ENCODE data around the gene MIDN.

MIDN gene

DNA sequence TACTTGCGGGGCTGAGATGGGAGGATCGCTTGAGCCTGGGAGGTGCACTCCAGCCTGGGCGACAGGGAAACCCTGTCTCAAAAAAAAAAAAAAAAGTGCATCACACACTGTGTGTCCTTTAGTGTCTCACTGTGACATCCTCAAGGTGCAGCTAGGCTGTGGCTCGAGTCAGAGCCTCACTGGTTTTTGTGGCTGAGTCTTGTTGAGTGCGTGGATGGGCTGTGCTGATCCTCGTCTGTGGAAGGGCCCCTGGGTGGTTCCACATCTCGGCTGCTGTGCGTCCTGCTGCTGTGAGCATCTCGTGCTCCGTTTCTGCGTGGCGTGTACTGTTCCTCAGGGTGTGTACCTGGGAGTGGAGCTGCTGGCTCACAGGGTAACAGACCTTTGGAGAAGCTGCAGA is 31.6 kb upstream of the MIDN start:
- Mint-ChIP-seq H3K36me3 (ENCODE audit: low read depth) (peaks cover 10% of the 10 kb centered on the region), H3K4me1 (peaks cover 14% of the 10 kb centered on the region), H3K4me3 (no peak overlapping the region), H3K9me3 (no peaks in the 10 kb centered on the region), H3K27me3 (no peaks in the 10 kb centered on the region), H3K27ac (no peak overlapping the region)
- no peak for DNase-seq
- ATAC-seq: no peak

DNA sequence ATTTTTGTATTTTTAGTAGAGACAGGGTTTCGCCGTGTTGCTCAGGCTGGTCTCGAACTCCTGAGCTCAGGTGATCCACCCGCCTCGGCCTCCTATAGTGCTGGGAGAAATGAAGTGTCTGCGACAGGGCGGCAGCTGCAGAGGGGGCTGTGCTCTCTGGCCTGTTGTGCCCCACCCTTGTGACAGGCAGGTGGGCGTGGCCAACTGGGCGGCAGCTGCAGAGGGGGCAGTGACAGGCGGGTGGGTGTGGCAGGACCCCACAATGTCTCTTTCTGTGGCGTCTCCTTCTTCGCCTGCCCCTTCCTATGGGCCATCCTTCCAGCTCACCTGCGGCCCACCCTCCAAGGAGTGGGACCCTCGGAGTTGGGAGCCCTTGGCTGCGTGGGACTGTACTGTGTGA is 31.0 kb upstream of the MIDN start:
- Mint-ChIP-seq H3K27ac (no peak overlapping the region), H3K9me3 (no peaks in the 10 kb centered on the region), H3K4me1 (peaks cover 14% of the 10 kb centered on the region), H3K27me3 (no peaks in the 10 kb centered on the region), H3K4me3 (no peak overlapping the region), H3K36me3 (ENCODE audit: low read depth) (peaks cover 10% of the 10 kb centered on the region)
- no peak for DNase-seq
- no peak for ATAC-seq

DNA sequence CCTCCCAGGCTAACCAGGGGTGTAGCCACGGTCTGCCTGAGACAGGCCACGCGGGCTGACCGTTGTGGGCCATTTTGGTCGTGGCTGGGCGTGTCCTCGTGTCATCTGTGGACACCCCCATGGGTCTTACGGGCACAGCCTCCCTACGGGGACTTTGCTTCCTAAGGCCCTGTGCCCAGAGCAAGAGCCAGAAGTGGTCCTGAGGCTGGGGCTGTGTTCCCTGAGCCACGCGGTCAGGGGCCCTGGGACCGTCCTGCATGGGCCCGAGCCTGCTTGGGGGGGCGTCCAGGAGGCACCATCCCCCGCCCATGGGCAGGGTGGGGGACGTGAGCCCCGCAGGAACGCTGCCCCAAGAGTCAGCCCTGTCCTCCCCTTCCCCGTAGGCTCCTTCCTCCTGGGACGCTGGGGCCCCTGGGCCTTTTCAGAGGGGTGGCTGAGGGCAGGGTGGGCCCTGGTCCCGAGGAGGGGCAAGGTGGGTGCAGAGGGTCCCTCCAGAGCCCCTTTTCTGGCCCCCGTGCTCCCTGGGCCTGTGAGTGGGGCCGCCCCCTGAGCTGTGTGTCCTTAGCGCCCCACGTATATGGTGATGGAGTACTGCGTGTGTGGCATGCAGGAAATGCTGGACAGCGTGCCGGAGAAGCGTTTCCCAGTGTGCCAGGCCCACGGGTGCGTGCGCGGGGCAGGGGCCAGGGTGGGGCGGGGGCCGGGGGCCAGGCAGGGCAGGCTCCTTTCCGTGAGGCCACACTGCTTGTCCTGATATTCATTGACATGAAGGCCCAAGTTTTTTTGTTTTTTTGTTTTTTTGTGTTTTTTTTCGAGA is 29.4 kb upstream of the MIDN start:
- no peak overlapping the region for H3K27ac Mint-ChIP-seq

GRCh38 chr19:1219786-1220476 is 28.5 kb upstream of the MIDN start:
- no peaks in the 10 kb centered on the region for H3K27me3 Mint-ChIP-seq
- peaks cover 2% of the 10 kb centered on the region for H3K36me3 Mint-ChIP-seq (ENCODE audit: low read depth)
- no peak for ATAC-seq
- H3K27ac Mint-ChIP-seq: no peak overlapping the region
- no peak for DNase-seq
- no peaks in the 10 kb centered on the region for H3K9me3 Mint-ChIP-seq
- no peak overlapping the region for H3K4me3 Mint-ChIP-seq
- H3K4me1 Mint-ChIP-seq: no peaks in the 10 kb centered on the region

More for the DNA sequence above, 29.4 kb upstream of the MIDN start:
- ATAC-seq (no peak), DNase-seq (no peak)
- Mint-ChIP-seq H3K9me3 (no peaks in the 10 kb centered on the region), H3K4me1 (peaks cover 4% of the 10 kb centered on the region), H3K4me3 (no peak overlapping the region), H3K36me3 (ENCODE audit: low read depth) (peaks cover 2% of the 10 kb centered on the region), H3K27me3 (no peaks in the 10 kb centered on the region)

GRCh38 chr19:1220477-1220930 is 27.9 kb upstream of the MIDN start:
- no peak for DNase-seq
- ATAC-seq: no peak
- Mint-ChIP-seq H3K4me3 (no peak overlapping the region), H3K27ac (no peak overlapping the region), H3K9me3 (no peaks in the 10 kb centered on the region), H3K27me3 (no peaks in the 10 kb centered on the region), H3K36me3 (ENCODE audit: low read depth) (peaks cover 2% of the 10 kb centered on the region), H3K4me1 (no peaks in the 10 kb centered on the region)

DNA sequence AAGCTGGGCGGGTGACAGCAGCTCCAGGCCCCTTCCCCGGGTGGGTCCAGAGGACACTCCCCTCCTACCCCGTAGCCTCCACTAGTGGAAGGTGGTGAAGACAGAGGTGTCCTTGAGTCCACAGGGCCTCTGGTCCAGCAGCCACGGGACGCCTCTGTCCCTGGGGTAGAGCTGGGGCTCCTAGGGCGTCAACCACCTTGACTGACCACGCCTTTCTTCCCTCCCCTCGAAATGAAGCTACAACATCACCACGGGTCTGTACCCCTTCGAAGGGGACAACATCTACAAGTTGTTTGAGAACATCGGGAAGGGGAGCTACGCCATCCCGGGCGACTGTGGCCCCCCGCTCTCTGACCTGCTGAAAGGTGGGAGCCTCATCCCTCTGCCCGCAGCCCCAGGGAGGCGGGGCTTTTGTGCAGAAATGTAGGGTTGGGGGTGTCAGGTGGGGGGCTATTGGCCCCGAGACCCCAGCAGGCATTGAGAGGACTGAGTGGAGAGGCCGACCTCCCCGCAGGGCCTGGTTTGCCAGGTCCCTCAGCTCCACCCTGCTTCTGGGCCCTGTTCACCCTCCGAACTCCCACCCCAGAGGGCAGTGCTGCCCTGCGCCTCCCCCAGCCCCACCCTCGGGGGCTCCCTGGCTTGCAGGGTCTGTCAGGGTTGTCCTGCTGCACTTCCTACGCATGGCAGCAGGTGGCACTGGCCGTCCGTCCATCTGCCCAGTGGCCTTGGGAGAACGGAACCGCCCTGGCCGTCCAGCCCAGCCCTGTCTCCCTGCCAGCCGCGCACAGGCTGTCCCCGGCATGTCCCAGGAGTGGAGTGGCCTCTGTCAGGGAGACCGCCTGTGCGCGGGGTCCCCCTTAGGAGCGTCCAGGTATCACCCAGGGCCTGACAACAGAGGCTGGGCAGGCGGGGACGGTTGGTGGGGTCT is 27.1 kb upstream of the MIDN start:
- Mint-ChIP-seq H3K4me3 (no peak overlapping the region), H3K27me3 (no peaks in the 10 kb centered on the region), H3K9me3 (no peaks in the 10 kb centered on the region), H3K27ac (no peak overlapping the region), H3K4me1 (no peaks in the 10 kb centered on the region), H3K36me3 (ENCODE audit: low read depth) (peaks cover under 1% of the 10 kb centered on the region)
- ATAC-seq (no peak), DNase-seq (no peak)

- H3K4me3 Mint-ChIP-seq: no peak overlapping the region
- no peak overlapping the region for H3K27ac Mint-ChIP-seq
- H3K9me3 Mint-ChIP-seq: no peaks in the 10 kb centered on the region
- H3K27me3 Mint-ChIP-seq: no peaks in the 10 kb centered on the region
- H3K36me3 Mint-ChIP-seq (ENCODE audit: low read depth): no peaks in the 10 kb centered on the region
- ATAC-seq (no peak), DNase-seq (no peak)
- H3K4me1 Mint-ChIP-seq: no peaks in the 10 kb centered on the region
Observed at GRCh38 chr19:1221904-1222255, 26.5 kb upstream of the MIDN start.

- no peaks in the 10 kb centered on the region for H3K9me3 Mint-ChIP-seq
- no peaks in the 10 kb centered on the region for H3K4me1 Mint-ChIP-seq
- no peaks in the 10 kb centered on the region for H3K36me3 Mint-ChIP-seq (ENCODE audit: low read depth)
- no peak overlapping the region for H3K4me3 Mint-ChIP-seq
- no peaks in the 10 kb centered on the region for H3K27me3 Mint-ChIP-seq
- no peak for DNase-seq
- H3K27ac Mint-ChIP-seq: no peak overlapping the region
- no peak for ATAC-seq
Observed at GRCh38 chr19:1222394-1222793, 26.0 kb upstream of the MIDN start.

DNA sequence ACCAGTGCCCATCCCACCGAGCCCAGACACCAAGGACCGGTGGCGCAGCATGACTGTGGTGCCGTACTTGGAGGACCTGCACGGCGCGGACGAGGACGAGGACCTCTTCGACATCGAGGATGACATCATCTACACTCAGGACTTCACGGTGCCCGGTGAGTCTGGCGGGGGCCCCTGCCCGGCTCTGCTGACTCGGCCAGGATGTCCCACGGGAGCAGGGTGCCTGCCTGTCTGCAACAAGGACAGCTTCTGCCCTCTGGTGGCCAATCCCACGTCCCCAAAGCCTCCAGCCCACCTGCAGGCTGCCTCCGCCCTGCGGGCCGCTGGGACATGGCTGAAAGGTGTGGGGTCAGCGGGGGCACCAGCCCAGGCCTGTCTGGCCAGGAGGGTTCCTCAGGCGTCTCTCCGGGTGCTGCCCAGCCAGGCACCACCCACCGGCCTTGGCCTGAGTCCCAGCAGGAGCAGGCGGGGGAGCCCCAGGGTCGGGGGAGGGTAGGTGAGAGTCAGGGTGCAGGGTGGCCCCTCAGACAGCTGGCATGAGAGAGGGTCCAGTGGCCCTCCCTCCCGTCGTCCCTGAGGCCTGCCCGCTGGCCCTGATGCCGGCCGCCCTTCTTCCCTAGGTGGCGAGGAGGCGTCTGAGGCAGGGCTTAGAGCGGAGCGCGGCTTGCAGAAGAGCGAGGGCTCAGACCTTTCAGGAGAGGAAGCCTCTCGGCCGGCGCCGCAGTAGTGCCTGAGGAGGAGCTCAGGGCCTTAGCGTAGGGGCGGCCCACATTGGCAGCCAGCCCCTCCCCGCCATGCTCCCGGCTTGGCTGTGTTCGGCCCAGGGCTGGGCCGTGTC is 25.1 kb upstream of the MIDN start:
- Mint-ChIP-seq H3K27me3 (no peaks in the 10 kb centered on the region), H3K9me3 (no peaks in the 10 kb centered on the region), H3K36me3 (ENCODE audit: low read depth) (no peaks in the 10 kb centered on the region), H3K4me1 (no peaks in the 10 kb centered on the region), H3K27ac (no peak overlapping the region), H3K4me3 (no peak overlapping the region)
- ATAC-seq (no peak), DNase-seq (peak; percentile 47)

- Mint-ChIP-seq H3K36me3 (ENCODE audit: low read depth) (no peaks in the 10 kb centered on the region), H3K4me3 (no peak overlapping the region), H3K27me3 (no peaks in the 10 kb centered on the region), H3K27ac (no peak overlapping the region), H3K9me3 (no peaks in the 10 kb centered on the region), H3K4me1 (no peaks in the 10 kb centered on the region)
- DNase-seq (no peak), ATAC-seq (no peak)
Observed at GRCh38 chr19:1224047-1224825, 24.1 kb upstream of the MIDN start.

DNA sequence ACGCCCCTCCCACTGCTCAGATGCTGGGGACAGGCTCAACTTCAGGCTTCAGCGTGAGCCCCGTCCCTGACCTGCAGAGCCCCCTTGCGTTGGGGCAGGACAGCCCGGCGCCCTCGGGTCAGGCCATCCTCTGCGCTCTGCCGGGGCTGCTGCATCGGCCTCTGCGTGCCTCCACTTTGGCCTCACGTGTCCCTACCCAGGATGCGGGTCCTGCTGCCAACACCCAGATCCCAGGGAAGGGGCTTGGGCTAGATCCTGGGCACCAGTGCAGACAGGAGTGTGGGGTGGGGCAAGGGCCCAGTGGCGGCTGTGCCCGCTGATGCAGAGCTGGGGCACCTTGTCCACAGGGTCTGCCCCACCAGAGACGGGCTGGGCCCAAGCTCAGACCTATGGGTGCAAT is 23.5 kb upstream of the MIDN start:
- ATAC-seq: no peak
- H3K36me3 Mint-ChIP-seq (ENCODE audit: low read depth): no peaks in the 10 kb centered on the region
- H3K27ac Mint-ChIP-seq: no peak overlapping the region
- no peaks in the 10 kb centered on the region for H3K27me3 Mint-ChIP-seq
- no peak for DNase-seq
- no peaks in the 10 kb centered on the region for H3K4me1 Mint-ChIP-seq
- H3K9me3 Mint-ChIP-seq: no peaks in the 10 kb centered on the region
- H3K4me3 Mint-ChIP-seq: no peak overlapping the region

- no peaks in the 10 kb centered on the region for H3K9me3 Mint-ChIP-seq
- H3K36me3 Mint-ChIP-seq (ENCODE audit: low read depth): no peaks in the 10 kb centered on the region
- no peak overlapping the region for H3K4me3 Mint-ChIP-seq
- no peaks in the 10 kb centered on the region for H3K4me1 Mint-ChIP-seq
- no peak overlapping the region for H3K27ac Mint-ChIP-seq
- H3K27me3 Mint-ChIP-seq: no peaks in the 10 kb centered on the region
- ATAC-seq (no peak), DNase-seq (no peak)
Observed at GRCh38 chr19:1225440-1226226, 22.8 kb upstream of the MIDN start.

GRCh38 chr19:1226227-1226518 is 22.2 kb upstream of the MIDN start:
- no peaks in the 10 kb centered on the region for H3K4me1 Mint-ChIP-seq
- no peaks in the 10 kb centered on the region for H3K36me3 Mint-ChIP-seq (ENCODE audit: low read depth)
- H3K4me3 Mint-ChIP-seq: no peak overlapping the region
- ATAC-seq (no peak), DNase-seq (no peak)
- no peaks in the 10 kb centered on the region for H3K27me3 Mint-ChIP-seq
- H3K27ac Mint-ChIP-seq: no peak overlapping the region
- H3K9me3 Mint-ChIP-seq: no peaks in the 10 kb centered on the region
